ENCODE results near the gene GGTLC1.
"Not testable (repeated sequence)": the region's sequence is repeated elsewhere in the genome, so short reads cannot be mapped to it uniquely, and the experiment has no call there.

GGTLC1 gene

GRCh38 chr20:24011282-24011681, 22.7 kb upstream of the GGTLC1 start:
- H3K27ac ChIP-seq (ENCODE audit: low read depth, low read length): no peak overlapping the region
- no peaks in the 10 kb centered on the region for H3K27me3 ChIP-seq (ENCODE audit: control insufficient read depth, insufficient read depth, low read length)
- H3K36me3 ChIP-seq (ENCODE audit: control insufficient read depth, insufficient read depth, low read length): no peaks in the 10 kb centered on the region

DNA sequence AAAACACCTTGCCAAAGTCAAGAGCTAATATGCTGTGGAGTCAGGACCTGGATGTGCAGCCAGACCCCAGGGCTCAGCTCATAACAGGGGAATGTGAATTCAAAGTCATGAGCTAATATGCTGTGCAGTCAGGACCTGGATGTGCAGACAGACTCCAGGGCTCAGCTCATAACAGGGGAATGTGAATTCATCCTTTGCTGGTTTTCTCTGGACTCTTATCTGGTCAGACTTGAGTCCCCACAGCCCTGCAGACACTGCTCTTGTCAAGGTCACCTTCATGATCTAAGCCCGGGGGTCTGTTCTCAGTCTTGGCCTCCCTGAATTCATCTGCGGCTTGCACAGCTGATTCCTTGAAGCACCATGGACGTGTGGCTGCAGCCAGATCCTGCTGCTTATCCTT, 19.2 kb upstream of the GGTLC1 start:
- Histone ChIP-seq H3K27ac (ENCODE audit: low read depth, low read length) (no peak overlapping the region), H3K27me3 (ENCODE audit: control insufficient read depth, insufficient read depth, low read length) (no peaks in the 10 kb centered on the region), H3K4me3 (ENCODE audit: low read depth, low read length) (no peak overlapping the region), H3K9ac (ENCODE audit: low read length) (no peak overlapping the region), H3K36me3 (ENCODE audit: control insufficient read depth, insufficient read depth, low read length) (no peaks in the 10 kb centered on the region), H3K9me3 (ENCODE audit: control insufficient read depth, insufficient read depth, low read depth, low read length) (no peaks in the 10 kb centered on the region), H3K4me1 (ENCODE audit: control insufficient read depth, insufficient read depth, low read length) (peaks cover 9% of the 10 kb centered on the region; the same call in 1 of the 2 replicates)

More at GRCh38 chr20:24011282-24011681, 22.7 kb upstream of the GGTLC1 start:
- Histone ChIP-seq H3K9ac (ENCODE audit: low read length) (no peak overlapping the region), H3K4me1 (ENCODE audit: control insufficient read depth, insufficient read depth, low read length) (no peaks in the 10 kb centered on the region), H3K9me3 (ENCODE audit: control insufficient read depth, insufficient read depth, low read depth, low read length) (no peaks in the 10 kb centered on the region), H3K4me3 (ENCODE audit: low read depth, low read length) (no peak overlapping the region)

DNA sequence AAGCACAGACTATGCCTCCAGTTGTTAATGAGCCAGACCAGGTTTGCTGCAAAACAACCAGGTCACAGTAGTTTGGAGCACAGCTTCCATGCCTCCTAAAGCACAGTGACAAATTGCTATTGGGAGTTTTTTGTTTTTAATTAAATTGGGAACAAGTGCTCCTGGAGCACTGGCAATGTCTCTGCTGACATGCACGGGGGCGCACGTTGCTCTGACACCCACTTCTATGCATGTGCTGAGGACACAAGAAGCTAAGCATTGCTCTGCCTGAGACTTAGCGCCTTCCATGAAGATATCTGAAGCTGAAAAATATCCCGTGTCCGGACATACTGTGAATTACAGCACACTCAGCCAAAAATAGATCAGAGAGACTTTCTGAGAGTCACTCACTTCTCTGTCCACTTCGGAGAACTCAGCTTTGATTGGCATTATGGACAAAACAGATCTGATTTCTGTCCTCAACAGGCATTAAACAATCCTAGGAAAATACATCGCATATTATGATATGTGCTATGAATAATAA, 18.6 kb upstream of the GGTLC1 start:
- Histone ChIP-seq H3K36me3 (ENCODE audit: control insufficient read depth, insufficient read depth, low read length) (no peaks in the 10 kb centered on the region), H3K9ac (ENCODE audit: low read length) (no peak overlapping the region), H3K4me3 (ENCODE audit: low read depth, low read length) (no peak overlapping the region), H3K4me1 (ENCODE audit: control insufficient read depth, insufficient read depth, low read length) (peaks cover 9% of the 10 kb centered on the region; the same call in 1 of the 2 replicates), H3K27me3 (ENCODE audit: control insufficient read depth, insufficient read depth, low read length) (no peaks in the 10 kb centered on the region), H3K9me3 (ENCODE audit: control insufficient read depth, insufficient read depth, low read depth, low read length) (no peaks in the 10 kb centered on the region), H3K27ac (ENCODE audit: low read depth, low read length) (no peak overlapping the region)

- Histone ChIP-seq H3K36me3 (ENCODE audit: control insufficient read depth, insufficient read depth, low read length) (no peaks in the 10 kb centered on the region), H3K4me1 (ENCODE audit: control insufficient read depth, insufficient read depth, low read length) (peaks cover 9% of the 10 kb centered on the region; the same call in 1 of the 2 replicates), H3K27ac (ENCODE audit: low read depth, low read length) (no peak overlapping the region), H3K9me3 (ENCODE audit: control insufficient read depth, insufficient read depth, low read depth, low read length) (no peaks in the 10 kb centered on the region), H3K4me3 (ENCODE audit: low read depth, low read length) (no peak overlapping the region), H3K27me3 (ENCODE audit: control insufficient read depth, insufficient read depth, low read length) (no peaks in the 10 kb centered on the region), H3K9ac (ENCODE audit: low read length) (no peak overlapping the region)
Measured at GRCh38 chr20:24006626-24007025, 18.0 kb upstream of the GGTLC1 start.

GRCh38 chr20:24004471-24004870, 15.9 kb upstream of the GGTLC1 start:
- Histone ChIP-seq H3K4me3 (ENCODE audit: low read depth, low read length) (no peak overlapping the region), H3K9me3 (ENCODE audit: control insufficient read depth, insufficient read depth, low read depth, low read length) (no peaks in the 10 kb centered on the region), H3K36me3 (ENCODE audit: control insufficient read depth, insufficient read depth, low read length) (no peaks in the 10 kb centered on the region), H3K27me3 (ENCODE audit: control insufficient read depth, insufficient read depth, low read length) (no peaks in the 10 kb centered on the region), H3K4me1 (ENCODE audit: control insufficient read depth, insufficient read depth, low read length) (peaks cover 9% of the 10 kb centered on the region; the same call in 1 of the 2 replicates), H3K27ac (ENCODE audit: low read depth, low read length) (no peak overlapping the region), H3K9ac (ENCODE audit: low read length) (no peak overlapping the region)

DNA sequence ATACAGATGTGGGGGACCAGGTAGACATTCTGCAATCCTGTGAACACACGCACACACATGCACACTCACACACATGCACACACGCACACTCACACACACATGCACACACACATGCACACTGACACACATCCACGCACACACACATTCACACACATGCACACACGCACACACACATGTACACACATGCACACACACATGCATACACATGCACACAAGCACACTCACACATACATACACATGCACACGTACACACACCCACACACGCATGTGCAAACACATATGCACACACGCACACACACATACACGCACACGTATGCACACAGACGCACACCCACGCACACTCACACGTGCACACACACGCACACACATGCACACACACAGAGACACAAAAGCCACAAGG, 14.3 kb upstream of the GGTLC1 start:
- H3K36me3 ChIP-seq (ENCODE audit: control insufficient read depth, insufficient read depth, low read length): no peaks in the 10 kb centered on the region
- H3K27me3 ChIP-seq (ENCODE audit: control insufficient read depth, insufficient read depth, low read length): no peaks in the 10 kb centered on the region
- no peak overlapping the region for H3K9ac ChIP-seq (ENCODE audit: low read length)
- H3K9me3 ChIP-seq (ENCODE audit: control insufficient read depth, insufficient read depth, low read depth, low read length): no peaks in the 10 kb centered on the region
- H3K4me1 ChIP-seq (ENCODE audit: control insufficient read depth, insufficient read depth, low read length): peaks cover 9% of the 10 kb centered on the region; the same call in 1 of the 2 replicates
- H3K4me3 ChIP-seq (ENCODE audit: low read depth, low read length): no peak overlapping the region
- no peak overlapping the region for H3K27ac ChIP-seq (ENCODE audit: low read depth, low read length)

GRCh38 chr20:24001712-24002405, 13.3 kb upstream of the GGTLC1 start:
- H3K27ac ChIP-seq (ENCODE audit: low read depth, low read length): no peak overlapping the region
- no peak overlapping the region for H3K9ac ChIP-seq (ENCODE audit: low read length)
- peaks cover 9% of the 10 kb centered on the region; the same call in 1 of the 2 replicates for H3K4me1 ChIP-seq (ENCODE audit: control insufficient read depth, insufficient read depth, low read length)
- no peak overlapping the region for H3K4me3 ChIP-seq (ENCODE audit: low read depth, low read length)
- H3K36me3 ChIP-seq (ENCODE audit: control insufficient read depth, insufficient read depth, low read length): no peaks in the 10 kb centered on the region
- no peaks in the 10 kb centered on the region for H3K9me3 ChIP-seq (ENCODE audit: control insufficient read depth, insufficient read depth, low read depth, low read length)
- no peaks in the 10 kb centered on the region for H3K27me3 ChIP-seq (ENCODE audit: control insufficient read depth, insufficient read depth, low read length)

DNA sequence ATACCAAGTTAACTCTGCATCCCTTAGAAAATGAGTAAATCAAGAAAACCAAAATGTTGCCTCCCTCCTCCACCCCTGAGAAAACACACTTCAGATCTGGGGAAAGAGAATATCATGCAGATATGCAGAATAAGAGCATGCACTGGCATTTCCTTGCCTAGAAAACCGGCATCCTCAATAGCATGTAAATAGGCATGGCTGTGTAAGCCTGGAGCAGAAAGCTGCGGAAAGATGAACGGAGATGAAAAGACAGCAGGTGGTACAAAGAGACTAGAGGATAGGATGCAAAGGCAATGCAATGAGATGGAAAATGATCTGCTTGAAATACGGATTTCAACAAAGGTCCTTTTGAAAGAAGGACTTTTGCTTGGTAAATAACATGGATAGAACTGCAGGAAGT, 10.3 kb upstream of the GGTLC1 start:
- Histone ChIP-seq H3K27ac (ENCODE audit: low read depth, low read length) (no peak overlapping the region), H3K9ac (ENCODE audit: low read length) (no peak overlapping the region), H3K27me3 (ENCODE audit: control insufficient read depth, insufficient read depth, low read length) (no peaks in the 10 kb centered on the region), H3K9me3 (ENCODE audit: control insufficient read depth, insufficient read depth, low read depth, low read length) (no peaks in the 10 kb centered on the region), H3K4me1 (ENCODE audit: control insufficient read depth, insufficient read depth, low read length) (no peaks in the 10 kb centered on the region), H3K4me3 (ENCODE audit: low read depth, low read length) (no peak overlapping the region), H3K36me3 (ENCODE audit: control insufficient read depth, insufficient read depth, low read length) (no peaks in the 10 kb centered on the region)

DNA sequence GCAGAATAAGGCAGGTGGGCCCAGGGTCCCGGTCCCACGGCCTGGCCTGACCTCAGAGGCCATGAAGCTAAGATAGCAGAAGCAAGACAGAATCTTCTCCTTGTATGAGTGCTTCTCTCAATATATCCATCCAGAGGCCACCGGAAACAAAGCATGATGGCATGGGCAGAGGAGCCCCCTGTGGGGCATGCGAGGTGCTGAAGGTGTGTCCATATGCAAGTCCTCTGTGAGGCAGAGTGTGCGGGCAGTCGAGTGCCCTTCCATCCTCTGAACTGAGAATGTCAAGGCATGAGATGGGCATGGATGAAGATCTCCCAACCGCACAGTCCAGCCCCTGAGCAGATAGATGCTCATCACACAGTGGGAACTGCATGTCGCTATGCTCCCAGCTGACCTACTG, 9.8 kb upstream of the GGTLC1 start:
- no peak overlapping the region for H3K4me3 ChIP-seq (ENCODE audit: low read depth, low read length)
- no peaks in the 10 kb centered on the region for H3K9me3 ChIP-seq (ENCODE audit: control insufficient read depth, insufficient read depth, low read depth, low read length)
- H3K4me1 ChIP-seq (ENCODE audit: control insufficient read depth, insufficient read depth, low read length): no peaks in the 10 kb centered on the region
- H3K36me3 ChIP-seq (ENCODE audit: control insufficient read depth, insufficient read depth, low read length): no peaks in the 10 kb centered on the region
- H3K27ac ChIP-seq (ENCODE audit: low read depth, low read length): no peak overlapping the region
- H3K27me3 ChIP-seq (ENCODE audit: control insufficient read depth, insufficient read depth, low read length): no peaks in the 10 kb centered on the region
- no peak overlapping the region for H3K9ac ChIP-seq (ENCODE audit: low read length)

DNA sequence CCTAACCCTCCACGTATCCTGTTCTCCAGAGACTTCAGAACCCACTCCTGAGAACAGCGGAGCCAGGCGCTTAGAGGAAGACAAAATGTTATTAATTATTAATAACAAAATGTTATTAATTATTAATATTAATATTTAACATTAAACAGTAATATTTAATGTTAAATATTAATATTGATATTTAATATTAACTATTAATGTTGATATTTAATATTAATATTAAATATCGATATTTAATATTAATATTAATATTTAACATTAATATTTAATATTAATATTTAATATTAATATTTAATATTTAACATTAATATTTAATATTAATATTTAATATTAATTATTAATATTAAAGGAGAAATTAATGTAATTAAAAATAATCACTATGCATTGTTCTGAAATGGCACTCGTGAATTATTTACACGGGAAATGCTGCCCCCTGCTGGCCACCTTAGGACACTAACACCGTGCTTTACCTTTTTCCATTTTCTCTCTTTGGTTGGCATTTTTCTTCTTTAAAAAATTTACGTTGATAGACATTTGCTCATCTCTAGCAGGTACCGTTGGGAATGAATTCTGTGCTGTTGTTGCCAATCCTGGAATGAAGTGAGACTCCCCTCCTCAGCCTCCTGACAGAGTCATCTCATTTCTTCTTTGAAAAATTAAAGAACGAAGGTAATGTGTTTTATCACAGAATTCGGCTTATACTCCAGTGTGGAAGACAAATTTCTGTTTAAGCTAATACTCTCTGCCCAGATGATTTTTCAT, 7.5 kb upstream of the GGTLC1 start:
- H3K27me3 ChIP-seq (ENCODE audit: control insufficient read depth, insufficient read depth, low read length): no peaks in the 10 kb centered on the region
- no peaks in the 10 kb centered on the region for H3K36me3 ChIP-seq (ENCODE audit: control insufficient read depth, insufficient read depth, low read length)
- H3K9ac ChIP-seq (ENCODE audit: low read length): no peak overlapping the region
- H3K4me1 ChIP-seq (ENCODE audit: control insufficient read depth, insufficient read depth, low read length): no peaks in the 10 kb centered on the region
- no peak overlapping the region for H3K4me3 ChIP-seq (ENCODE audit: low read depth, low read length)
- H3K27ac ChIP-seq (ENCODE audit: low read depth, low read length): no peak overlapping the region
- H3K9me3 ChIP-seq (ENCODE audit: control insufficient read depth, insufficient read depth, low read depth, low read length): no peaks in the 10 kb centered on the region

GRCh38 chr20:23995291-23995690, 6.7 kb upstream of the GGTLC1 start:
- H3K27ac ChIP-seq (ENCODE audit: low read depth, low read length); H3K27me3 ChIP-seq (ENCODE audit: control insufficient read depth, insufficient read depth, low read length); H3K4me1 ChIP-seq (ENCODE audit: control insufficient read depth, insufficient read depth, low read length); H3K36me3 ChIP-seq (ENCODE audit: control insufficient read depth, insufficient read depth, low read length); H3K9ac ChIP-seq (ENCODE audit: low read length); H3K4me3 ChIP-seq (ENCODE audit: low read depth, low read length); H3K9me3 ChIP-seq (ENCODE audit: control insufficient read depth, insufficient read depth, low read depth, low read length): not testable (repeated sequence)

All from HUES6 (cell line).